Panc1 (cell line): ENCODE data around the gene THOC2. TPM values are rescaled to one million over a fixed set of nuclear protein-coding genes. Genes with fewer than 3 reads are reported as not detected.

Experiments used
- ATAC-seq: fragments of 200-7000 bp; cut with Tn5 transposase; 2 replicates; pipeline ENCODE4 v1.9.1; 2020; ENCODE audit warnings: mild to moderate bottlenecking, moderate library complexity
- BruUV-seq: library from RNA; stranded (reverse); fragments of 400-500 nt; replicated peaks from 2 replicates; lab custom pipeline; 2021; lab: Mats Ljungman, UMichigan
- CTCF ChIA-PET: fragments of 300-600 bp; sonication (Branson Sonifier 250); formaldehyde crosslinking; loops from one replicate; lab custom pipeline; 2022; ENCODE audit warnings: antibody characterized with exemption; lab: Charles Lee
- POLR2A ChIA-PET: fragments of 300-600 bp; sonication (Branson Sonifier 250); formaldehyde crosslinking; loops from one replicate; lab custom pipeline; 2022; ENCODE audit warnings: antibody characterized with exemption; lab: Charles Lee
- DNase-seq: peaks from one replicate; pipeline ENCODE4 v3.0.0-alpha.2; 2010; ENCODE audit warnings: low read depth, low spot score
- H3K27ac ChIP-seq: 2 replicates; pipeline ENCODE4 v1.5.1; 2011; ENCODE audit warnings: mild to moderate bottlenecking, low read length, inconsistent platforms
- H3K27me3 ChIP-seq: fragments of 200-500 bp; sonication (Bioruptor generic); 2 replicates; pipeline ENCODE4 v1.6.0; 2014; ENCODE audit warnings: low read length, inconsistent platforms; ENCODE audit not compliant: control insufficient read depth, insufficient read depth
- H3K36me3 ChIP-seq: fragments of 200-500 bp; sonication (Bioruptor generic); 2 replicates; pipeline ENCODE4 v1.5.1; 2014; ENCODE audit warnings: inconsistent platforms, mild to moderate bottlenecking, low read length, moderate library complexity; ENCODE audit not compliant: control insufficient read depth, insufficient read depth
- H3K4me1 ChIP-seq: 2 replicates; pipeline ENCODE4 v1.5.1; 2011; ENCODE audit warnings: inconsistent platforms, mild to moderate bottlenecking, low read length, moderate library complexity; ENCODE audit not compliant: control insufficient read depth, insufficient read depth
- H3K4me3 ChIP-seq, 2 experiments: 2 replicates each; pipeline ENCODE4 v1.5.1; 2011 to 2012; ENCODE audit warnings: low read depth in 2 of 2, low read length in 2 of 2, mild to moderate bottlenecking in 2 of 2, inconsistent platforms in 1 of 2, moderate library complexity in 1 of 2
- H3K9me3 ChIP-seq: fragments of 200-500 bp; sonication (Bioruptor generic); 2 replicates; pipeline ENCODE4 v1.5.1; 2014; ENCODE audit warnings: low read depth, mild to moderate bottlenecking, inconsistent platforms, low read length, moderate library complexity; ENCODE audit not compliant: control insufficient read depth, insufficient read depth
- CTCF ChIP-seq: fragments of 450-650 bp; IDR thresholded peaks from 2 replicates; pipeline ENCODE4 v1.5.1; 2017; ENCODE audit warnings: mild to moderate bottlenecking
- POLR2AphosphoS5 ChIP-seq: IDR thresholded peaks from 2 replicates; pipeline ENCODE4 v1.6.1; 2012; ENCODE audit warnings: mild to moderate bottlenecking, low read depth, low read length, moderate library complexity
- SIN3A ChIP-seq: IDR thresholded peaks from 2 replicates; pipeline ENCODE4 v1.6.1; 2012; ENCODE audit warnings: low read depth, mild to moderate bottlenecking, low read length, moderate library complexity, borderline replicate concordance; ENCODE audit not compliant: insufficient read depth
- TCF7L2 ChIP-seq: IDR thresholded peaks from 2 replicates; pipeline ENCODE4 v1.6.1; 2011; ENCODE audit warnings: mild to moderate bottlenecking, low read depth, low read length, inconsistent platforms
- in situ Hi-C: cut with HindIII; loops from 2 replicates; pipeline ENCODE4 v1.10.0; 2016; ENCODE audit warnings: low sequenced_read_pairs, low pct_unique_long_range_greater_than_20kb
- intact Hi-C: fragments of 100-400 bp; cut with micrococcal nuclease; formaldehyde crosslinking; loops from one replicate; pipeline ENCODE4 v1.10.0; 2022; ENCODE audit not compliant: unreplicated experiment
- total RNA-seq: library from RNA; stranded (reverse); gene quantifications from one replicate; pipeline ENCODE4 v1.2.1, GENCODE V29; 2021; ENCODE audit not compliant: unreplicated experiment
- TF ChIP-seq, protein P1 (sequence below), 2 experiments: IDR thresholded peaks; 2 replicates each; pipeline ENCODE4 v1.6.1; 2011 to 2012; ENCODE audit warnings: low read depth in 2 of 2, control low read depth in 1 of 2, low read length in 1 of 2, mild to moderate bottlenecking in 1 of 2, moderate library complexity in 1 of 2; ENCODE audit not compliant: insufficient read depth in 1 of 2

The THOC2 gene
- total RNA-seq, 1 experiment from 2014 or later = 194 TPM

DNA sequence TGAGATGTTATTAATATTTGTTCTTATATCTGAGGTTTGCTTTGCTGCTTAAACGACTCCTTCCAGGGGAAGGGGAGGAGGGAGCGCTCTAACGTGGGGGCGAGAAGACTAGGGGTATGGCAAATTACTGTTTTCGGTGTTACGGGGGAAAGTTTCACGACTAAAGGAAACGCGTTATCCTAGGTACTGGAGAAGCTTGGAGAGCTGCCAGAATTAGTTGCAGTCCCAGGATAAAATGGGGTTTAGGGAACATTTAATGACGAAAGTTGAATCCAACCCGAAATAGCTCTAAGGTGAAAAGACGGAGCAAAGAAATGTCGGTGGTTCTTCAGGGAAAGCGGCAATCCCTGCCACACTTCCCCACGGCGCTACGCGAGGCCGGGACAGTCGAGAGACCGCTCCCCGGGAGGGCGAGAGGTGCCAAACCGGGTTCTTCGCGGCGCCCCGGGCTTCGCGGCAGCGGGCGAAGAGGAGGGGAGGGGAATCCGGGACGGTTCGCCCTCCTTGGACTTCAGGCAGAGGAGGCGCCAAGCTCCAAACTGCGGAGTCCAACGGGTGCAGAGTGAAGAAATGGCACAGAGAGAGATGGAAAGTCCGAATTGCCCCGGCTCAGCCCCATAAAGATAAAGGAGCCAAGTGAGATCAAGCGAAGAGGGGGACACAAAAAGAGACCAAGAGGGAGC lies 724 bp downstream of the THOC2 start:
- Histone ChIP-seq H3K4me3 (peak overlapping the region; percentile 98), H3K4me1 (peaks cover 21% of the 10 kb centered on the region), H3K36me3 (peaks cover 2% of the 10 kb centered on the region), H3K9me3 (no peaks in the 10 kb centered on the region), H3K27me3 (no peaks in the 10 kb centered on the region), H3K27ac (peak overlapping the region; percentile 97)
- in situ Hi-C loops = no loop called here
- ChIA-PET POLR2A (interaction anchor here (0.6 kb wide), 3 partner anchors 215 to 1216 kb away, joined by 3 to 6 read pairs (median 5); no protein-coding TSS in a partner anchor), CTCF (interaction anchor here (0.6 kb wide), 1 partner anchor 35 kb away, joined by 4 read pairs; no protein-coding TSS in a partner anchor)
- DNase-seq (no peak), ATAC-seq (peak; percentile 46)
- intact Hi-C loops = no loop called here
- no peak for TF ChIP-seq TCF7L2
- TF ChIP-seq, protein P1, sequence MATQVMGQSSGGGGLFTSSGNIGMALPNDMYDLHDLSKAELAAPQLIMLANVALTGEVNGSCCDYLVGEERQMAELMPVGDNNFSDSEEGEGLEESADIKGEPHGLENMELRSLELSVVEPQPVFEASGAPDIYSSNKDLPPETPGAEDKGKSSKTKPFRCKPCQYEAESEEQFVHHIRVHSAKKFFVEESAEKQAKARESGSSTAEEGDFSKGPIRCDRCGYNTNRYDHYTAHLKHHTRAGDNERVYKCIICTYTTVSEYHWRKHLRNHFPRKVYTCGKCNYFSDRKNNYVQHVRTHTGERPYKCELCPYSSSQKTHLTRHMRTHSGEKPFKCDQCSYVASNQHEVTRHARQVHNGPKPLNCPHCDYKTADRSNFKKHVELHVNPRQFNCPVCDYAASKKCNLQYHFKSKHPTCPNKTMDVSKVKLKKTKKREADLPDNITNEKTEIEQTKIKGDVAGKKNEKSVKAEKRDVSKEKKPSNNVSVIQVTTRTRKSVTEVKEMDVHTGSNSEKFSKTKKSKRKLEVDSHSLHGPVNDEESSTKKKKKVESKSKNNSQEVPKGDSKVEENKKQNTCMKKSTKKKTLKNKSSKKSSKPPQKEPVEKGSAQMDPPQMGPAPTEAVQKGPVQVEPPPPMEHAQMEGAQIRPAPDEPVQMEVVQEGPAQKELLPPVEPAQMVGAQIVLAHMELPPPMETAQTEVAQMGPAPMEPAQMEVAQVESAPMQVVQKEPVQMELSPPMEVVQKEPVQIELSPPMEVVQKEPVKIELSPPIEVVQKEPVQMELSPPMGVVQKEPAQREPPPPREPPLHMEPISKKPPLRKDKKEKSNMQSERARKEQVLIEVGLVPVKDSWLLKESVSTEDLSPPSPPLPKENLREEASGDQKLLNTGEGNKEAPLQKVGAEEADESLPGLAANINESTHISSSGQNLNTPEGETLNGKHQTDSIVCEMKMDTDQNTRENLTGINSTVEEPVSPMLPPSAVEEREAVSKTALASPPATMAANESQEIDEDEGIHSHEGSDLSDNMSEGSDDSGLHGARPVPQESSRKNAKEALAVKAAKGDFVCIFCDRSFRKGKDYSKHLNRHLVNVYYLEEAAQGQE (IDR thresholded peaks at IDR 0.05; ENCODE audit: insufficient read depth in 1 of 2, low read depth in 2 of 2, low read length in 1 of 2) = no peak
- TF ChIP-seq SIN3A = no peak
- no peak for TF ChIP-seq POLR2AphosphoS5
- no peak for TF ChIP-seq CTCF
- no TSS peak for BruUV-seq

DNA sequence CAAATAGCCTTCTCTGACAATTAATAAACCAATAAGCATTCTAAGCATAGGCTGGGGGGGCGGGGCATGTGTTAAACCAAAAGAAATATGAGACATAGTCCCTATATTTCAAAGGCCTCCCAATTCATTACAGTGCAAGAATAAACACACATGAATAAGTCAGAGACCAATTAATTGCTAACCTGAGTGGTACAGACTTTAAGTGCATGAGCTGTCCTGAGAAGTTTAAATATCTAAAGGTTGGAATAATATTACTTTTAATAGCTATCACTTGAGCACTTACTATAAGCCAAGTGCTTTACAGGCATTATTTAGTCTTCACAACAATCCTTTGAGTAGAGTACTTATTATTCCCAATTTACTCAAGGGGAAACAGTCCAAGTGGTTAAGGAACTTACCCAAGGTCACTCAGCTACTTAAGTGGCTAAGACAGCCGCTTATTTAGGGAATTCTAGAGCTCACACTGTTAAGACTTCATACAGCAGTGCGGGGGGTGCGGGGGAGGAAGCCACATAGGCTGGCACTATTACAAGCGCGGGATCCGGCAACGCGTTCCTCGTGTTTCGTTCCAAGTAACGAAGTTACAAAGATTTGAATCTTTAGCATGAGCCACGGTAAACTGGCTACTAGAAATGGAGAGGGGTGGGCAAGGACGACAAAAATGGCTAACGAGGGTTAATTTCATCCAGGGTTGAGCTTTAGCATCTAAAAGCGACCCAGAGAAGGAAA lies 1.4 kb downstream of the THOC2 start:
- no peak for ATAC-seq

More for the DNA sequence above, 1.4 kb downstream of the THOC2 start:
- Histone ChIP-seq H3K36me3 (peaks cover 2% of the 10 kb centered on the region), H3K27me3 (no peaks in the 10 kb centered on the region), H3K9me3 (no peaks in the 10 kb centered on the region), H3K4me1 (peaks cover 21% of the 10 kb centered on the region), H3K4me3 (peak overlapping the region; percentile 98), H3K27ac (peak overlapping the region; percentile 97)
- DNase-seq = no peak
- ChIA-PET CTCF (interaction anchor here (0.6 kb wide), 2 partner anchors 36 to 41 kb away, joined by 3 to 4 read pairs; no protein-coding TSS in a partner anchor), POLR2A (interaction anchor here (0.6 to 0.7 kb wide), 5 partner anchors 44 to 245 kb away, joined by 3 to 6 read pairs (median 5); no protein-coding TSS in a partner anchor)
- no TSS peak for BruUV-seq
- in situ Hi-C loops (no loop called here), intact Hi-C loops (no loop called here)
- no peak for TF ChIP-seq CTCF
- TF ChIP-seq, protein P1 (IDR thresholded peaks at IDR 0.05; ENCODE audit: insufficient read depth in 1 of 2, low read depth in 2 of 2, low read length in 1 of 2) = no peak
- TF ChIP-seq TCF7L2 = no peak
- no peak for TF ChIP-seq POLR2AphosphoS5
- TF ChIP-seq SIN3A = no peak
